ENCODE data around the gene ALDH9A1. TPM values are rescaled to one million over a fixed set of nuclear protein-coding genes. Genes with fewer than 3 reads are reported as not detected.

The ALDH9A1 gene
- total and polyA plus RNA-seq, 10 of the 15 experiments (the other 5 are each of a cell fraction or from before 2014, with no cell fraction given) = 25.7 to 106 (median 36.3) TPM

Other genes with a start within 250 kb of the ALDH9A1 start
- gene LRRC52, start 154.6 kb downstream of the ALDH9A1 start, total RNA-seq (2014; rRNA removed) = not detected in 2 replicates
- gene LRRC52, start 154.6 kb downstream of the ALDH9A1 start, total RNA-seq (2014; rRNA removed; fragmentation: Illumina TruSeq; extraction: Trizol) = not detected in 2 replicates
- gene LRRC52, start 154.6 kb downstream of the ALDH9A1 start, total RNA-seq (2021) = not detected in 2 replicates
- gene LRRC52, start 154.6 kb downstream of the ALDH9A1 start, polyA plus RNA-seq (2011; rRNA removed) = not detected in 2 replicates
- gene LRRC52, start 154.6 kb downstream of the ALDH9A1 start, polyA plus RNA-seq (2014; fragmentation: Illumina TruSeq; extraction: Trizol) = not detected in 2 replicates
- gene LRRC52, start 154.6 kb downstream of the ALDH9A1 start, polyA plus RNA-seq (2014; fragmentation: Nextera tagmentation; extraction: Ambion mirVana) = not detected
- gene LRRC52, start 154.6 kb downstream of the ALDH9A1 start, polyA plus RNA-seq (2014; rRNA removed) = not detected in 2 replicates
- not detected for gene LRRC52, start 154.6 kb downstream of the ALDH9A1 start, polyA plus RNA-seq (2016; fragmentation: Nextera tagmentation; extraction: Ambion mirVana)
- 55.3 and 63.2 TPM in 2 replicates for gene MGST3, start 67.3 kb downstream of the ALDH9A1 start, total RNA-seq (2014; rRNA removed)
- gene MGST3, start 67.3 kb downstream of the ALDH9A1 start, total RNA-seq (2014; rRNA removed; fragmentation: Illumina TruSeq; extraction: Trizol) = 38.0 and 44.9 TPM in 2 replicates
- gene MGST3, start 67.3 kb downstream of the ALDH9A1 start, total RNA-seq (2021) = 37.3 and 41.4 TPM in 2 replicates
- gene MGST3, start 67.3 kb downstream of the ALDH9A1 start, polyA plus RNA-seq (2011; rRNA removed) = 58.9 and 64.9 TPM in 2 replicates
- gene MGST3, start 67.3 kb downstream of the ALDH9A1 start, polyA plus RNA-seq (2014; fragmentation: Illumina TruSeq; extraction: Trizol) = 41.0 and 45.6 TPM in 2 replicates
- 100 to 1,000 TPM; 137 to 145 TPM for gene MGST3, start 67.3 kb downstream of the ALDH9A1 start, polyA plus RNA-seq (2014; fragmentation: Nextera tagmentation; extraction: Ambion mirVana)
- 60.3 and 72.6 TPM in 2 replicates for gene MGST3, start 67.3 kb downstream of the ALDH9A1 start, polyA plus RNA-seq (2014; rRNA removed)
- 100 to 1,000 TPM; 105 to 120 TPM for gene MGST3, start 67.3 kb downstream of the ALDH9A1 start, polyA plus RNA-seq (2016; fragmentation: Nextera tagmentation; extraction: Ambion mirVana)
- 56.1 and 77.1 TPM in 2 replicates for gene TMCO1, start 70.3 kb upstream of the ALDH9A1 start, total RNA-seq (2014; rRNA removed)
- gene TMCO1, start 70.3 kb upstream of the ALDH9A1 start, total RNA-seq (2014; rRNA removed; fragmentation: Illumina TruSeq; extraction: Trizol) = 72.6 and 76.3 TPM in 2 replicates
- gene TMCO1, start 70.3 kb upstream of the ALDH9A1 start, total RNA-seq (2021) = 63.6 and 70.0 TPM in 2 replicates
- 166 and 184 TPM in 2 replicates for gene TMCO1, start 70.3 kb upstream of the ALDH9A1 start, polyA plus RNA-seq (2011; rRNA removed)
- gene TMCO1, start 70.3 kb upstream of the ALDH9A1 start, polyA plus RNA-seq (2014; fragmentation: Illumina TruSeq; extraction: Trizol) = 97.5 and 125 TPM in 2 replicates
- gene TMCO1, start 70.3 kb upstream of the ALDH9A1 start, polyA plus RNA-seq (2014; fragmentation: Nextera tagmentation; extraction: Ambion mirVana) = 100 to 1,000 TPM; 184 to 253 TPM
- gene TMCO1, start 70.3 kb upstream of the ALDH9A1 start, polyA plus RNA-seq (2014; rRNA removed) = 43.9 and 50.3 TPM in 2 replicates
- 100 to 1,000 TPM; 155 to 156 TPM for gene TMCO1, start 70.3 kb upstream of the ALDH9A1 start, polyA plus RNA-seq (2016; fragmentation: Nextera tagmentation; extraction: Ambion mirVana)
- 99.9 and 105 TPM in 2 replicates for gene UCK2, start 129.1 kb upstream of the ALDH9A1 start, total RNA-seq (2014; rRNA removed)
- 55.3 and 57.0 TPM in 2 replicates for gene UCK2, start 129.1 kb upstream of the ALDH9A1 start, total RNA-seq (2014; rRNA removed; fragmentation: Illumina TruSeq; extraction: Trizol)
- gene UCK2, start 129.1 kb upstream of the ALDH9A1 start, total RNA-seq (2021) = 70.9 and 74.0 TPM in 2 replicates
- gene UCK2, start 129.1 kb upstream of the ALDH9A1 start, polyA plus RNA-seq (2011; rRNA removed) = 79.0 and 95.4 TPM in 2 replicates
- gene UCK2, start 129.1 kb upstream of the ALDH9A1 start, polyA plus RNA-seq (2014; fragmentation: Illumina TruSeq; extraction: Trizol) = 59.0 and 70.7 TPM in 2 replicates
- 10 to 100 TPM; 67.0 to 74.3 TPM for gene UCK2, start 129.1 kb upstream of the ALDH9A1 start, polyA plus RNA-seq (2014; fragmentation: Nextera tagmentation; extraction: Ambion mirVana)
- gene UCK2, start 129.1 kb upstream of the ALDH9A1 start, polyA plus RNA-seq (2014; rRNA removed) = 96.3 and 97.0 TPM in 2 replicates
- 100 to 1,000 TPM in 1 of 2 experiments, 10 to 100 TPM in 1; 97.6 to 106 TPM for gene UCK2, start 129.1 kb upstream of the ALDH9A1 start, polyA plus RNA-seq (2016; fragmentation: Nextera tagmentation; extraction: Ambion mirVana)

Data from GM12878 (cell line).